ENCODE measurements around the gene SPAG16.

GRCh38 chr2:214104219-214104618, 820.0 kb downstream of the SPAG16 start:
- TF ChIP-seq CTCF (IDR thresholded peaks at IDR 0.05) (no peak), ZFX (IDR thresholded peaks at IDR 0.05; ENCODE audit: borderline replicate concordance) (no peak)

Measured in 22Rv1 (cell line).